Mucosa of descending colon (tissue), 3 donors: ENCODE measurements around the gene AAMDC. TPM values are rescaled to one million over a fixed set of nuclear protein-coding genes. Genes with fewer than 3 reads are reported as not detected.
"Not testable (repeated sequence)": the region's sequence is repeated elsewhere in the genome, so short reads cannot be mapped to it uniquely, and the experiment has no call there.

Source experiments
- ATAC-seq: fragments of 200-7000 bp; cut with Tn5 transposase; one replicate; pipeline ENCODE4 v1.9.1; 2020; ENCODE audit warnings: mild to moderate bottlenecking, moderate library complexity
- DNase-seq, 3 donors: peaks; one replicate each; pipeline ENCODE4 v3.0.0-alpha.2; 2020
- H3K36me3 ChIP-seq: fragments of 200-600 bp; one replicate; pipeline ENCODE4 v1.8.0; 2021; ENCODE audit warnings: low read depth, mild to moderate bottlenecking
- H3K4me1 ChIP-seq: fragments of 200-600 bp; one replicate; pipeline ENCODE4 v1.8.0; 2021; ENCODE audit warnings: low read depth, mild to moderate bottlenecking
- H3K4me3 ChIP-seq: fragments of 200-600 bp; one replicate; pipeline ENCODE4 v1.8.0; 2021; ENCODE audit warnings: mild to moderate bottlenecking
- H3K9me3 ChIP-seq: fragments of 200-600 bp; one replicate; pipeline ENCODE4 v1.8.0; 2021; ENCODE audit warnings: mild to moderate bottlenecking
- intact Hi-C, 2 donors: fragments of 100-400 bp; cut with DNase I in 1 of 2; cut with micrococcal nuclease in 1 of 2; formaldehyde crosslinking; loops; one replicate each; pipeline versions ENCODE4 v1.11.0 to v1.11.1; 2022; cut with DNase I, micrococcal nuclease
- total RNA-seq, 3 donors: library from RNA; stranded (reverse); fragmentation: NEBNext Ultra II Directional in 2 of 3; extraction: Animal tissue kit (Norgen Biotek cat#: 25700) in 2 of 3; gene quantifications; one replicate each; pipeline versions ENCODE4 v1.2.1 to v1.2.4, GENCODE V29; 2021 to 2023
- TF ChIP-seq, protein P1 (sequence below): fragments of 200-600 bp; IDR thresholded peaks from one replicate; pipeline ENCODE4 v1.8.0; 2022; ENCODE audit warnings: antibody characterized with exemption, mild to moderate bottlenecking
- donor health status: DM: no; HTN: no; CAD: no; lungs with moderate emphysema.
- donor health status: DM: no; HTN: no; CAD: no.
- donor health status: DM: no; HTN: yes; CAD: no.

AAMDC gene
- total RNA-seq, 3 donors from 2014 or later = 22.9 to 28.1 (median 27.9) TPM

DNA sequence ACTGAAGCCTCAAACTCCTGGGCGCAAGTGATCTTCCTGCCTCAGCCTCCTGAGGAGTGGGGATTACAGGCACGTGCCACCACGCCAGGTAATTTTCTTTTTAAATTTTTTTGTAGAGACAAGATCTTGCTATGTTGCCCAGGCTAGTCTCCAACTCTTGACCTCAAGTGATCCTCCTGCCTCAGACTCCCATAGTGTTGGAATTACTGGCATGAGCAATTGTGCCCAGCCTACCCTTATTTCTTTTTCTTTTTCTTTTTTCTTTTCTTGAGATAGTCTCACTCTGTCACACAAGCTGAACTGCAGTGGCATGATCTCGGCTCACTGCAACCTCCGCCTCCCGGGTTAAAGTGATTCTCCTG lies 63.9 kb downstream of the AAMDC start:
- TF ChIP-seq, protein P1, sequence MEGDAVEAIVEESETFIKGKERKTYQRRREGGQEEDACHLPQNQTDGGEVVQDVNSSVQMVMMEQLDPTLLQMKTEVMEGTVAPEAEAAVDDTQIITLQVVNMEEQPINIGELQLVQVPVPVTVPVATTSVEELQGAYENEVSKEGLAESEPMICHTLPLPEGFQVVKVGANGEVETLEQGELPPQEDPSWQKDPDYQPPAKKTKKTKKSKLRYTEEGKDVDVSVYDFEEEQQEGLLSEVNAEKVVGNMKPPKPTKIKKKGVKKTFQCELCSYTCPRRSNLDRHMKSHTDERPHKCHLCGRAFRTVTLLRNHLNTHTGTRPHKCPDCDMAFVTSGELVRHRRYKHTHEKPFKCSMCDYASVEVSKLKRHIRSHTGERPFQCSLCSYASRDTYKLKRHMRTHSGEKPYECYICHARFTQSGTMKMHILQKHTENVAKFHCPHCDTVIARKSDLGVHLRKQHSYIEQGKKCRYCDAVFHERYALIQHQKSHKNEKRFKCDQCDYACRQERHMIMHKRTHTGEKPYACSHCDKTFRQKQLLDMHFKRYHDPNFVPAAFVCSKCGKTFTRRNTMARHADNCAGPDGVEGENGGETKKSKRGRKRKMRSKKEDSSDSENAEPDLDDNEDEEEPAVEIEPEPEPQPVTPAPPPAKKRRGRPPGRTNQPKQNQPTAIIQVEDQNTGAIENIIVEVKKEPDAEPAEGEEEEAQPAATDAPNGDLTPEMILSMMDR = no peak
- no peaks in the 10 kb centered on the region for H3K9me3 ChIP-seq
- no peaks in the 10 kb centered on the region for H3K4me1 ChIP-seq
- ATAC-seq = no peak
- H3K4me3 ChIP-seq = no peak overlapping the region
- no peaks in the 10 kb centered on the region for H3K36me3 ChIP-seq
- intact Hi-C loops = no loop called here
- no peak for DNase-seq

- TF ChIP-seq, protein P1 = no peak
- H3K9me3 ChIP-seq = no peaks in the 10 kb centered on the region
- H3K4me1 ChIP-seq = no peaks in the 10 kb centered on the region
- ATAC-seq (no peak), DNase-seq (no peak)
- intact Hi-C loops = no loop called here
- H3K4me3 ChIP-seq = no peak overlapping the region
- no peaks in the 10 kb centered on the region for H3K36me3 ChIP-seq
These were observed 65.5 kb downstream of the AAMDC start for GRCh38 chr11:77886401-77886800.

- H3K4me1 ChIP-seq, H3K36me3 ChIP-seq, ATAC-seq, H3K9me3 ChIP-seq, H3K4me3 ChIP-seq, DNase-seq, intact Hi-C loops: not testable (repeated sequence)
These were observed 68.1 kb downstream of the AAMDC start for GRCh38 chr11:77889045-77889444.

DNA sequence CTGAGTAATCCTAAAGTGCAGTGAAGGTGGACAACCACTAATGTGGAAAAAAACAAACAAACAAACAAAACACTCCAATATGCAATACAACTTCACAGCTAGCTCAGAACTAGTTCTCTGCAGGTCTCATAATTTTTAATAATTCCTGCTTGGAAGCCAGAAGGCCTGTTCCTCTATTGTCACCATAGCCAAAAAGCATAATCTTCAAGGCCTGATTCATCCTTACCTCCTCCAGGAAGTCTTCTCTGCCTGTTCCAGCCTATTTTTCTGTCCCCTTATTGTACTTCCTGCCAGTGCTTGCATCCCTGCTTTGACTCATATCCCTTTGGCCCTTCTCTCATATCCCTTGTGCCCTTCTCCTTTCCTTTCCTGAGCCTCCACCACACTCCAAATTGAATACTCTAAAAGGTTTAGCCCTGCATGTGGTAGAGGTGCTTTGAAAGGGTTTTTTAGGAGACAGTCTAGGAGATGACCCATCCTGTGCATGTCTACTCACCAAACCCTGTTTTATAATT lies 69.2 kb downstream of the AAMDC start:
- H3K9me3 ChIP-seq, H3K36me3 ChIP-seq, DNase-seq, H3K4me3 ChIP-seq, H3K4me1 ChIP-seq, intact Hi-C loops: not testable (repeated sequence)
- ATAC-seq = peak; percentile 10

DNA sequence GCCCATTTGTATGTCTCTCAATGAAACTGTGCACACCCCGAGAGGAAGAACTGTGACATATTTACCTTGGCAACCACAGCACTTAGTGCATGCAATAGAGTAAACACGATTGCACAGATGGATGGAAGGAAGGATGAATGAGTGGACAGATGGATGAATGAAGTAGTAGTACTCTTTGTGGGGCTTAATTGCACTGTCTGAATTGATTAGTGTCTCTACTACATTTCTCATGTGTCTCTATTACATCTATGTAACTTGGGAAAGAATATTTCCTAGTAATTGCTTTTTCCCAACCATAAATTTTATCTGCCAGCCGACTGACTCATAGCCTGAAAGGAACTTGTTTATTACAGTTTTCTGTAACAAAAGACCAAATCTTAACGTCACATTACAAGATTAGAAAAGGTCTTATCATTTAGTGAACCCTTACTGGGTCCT lies 69.7 kb downstream of the AAMDC start:
- H3K9me3 ChIP-seq, intact Hi-C loops, H3K36me3 ChIP-seq, H3K4me3 ChIP-seq, H3K4me1 ChIP-seq, DNase-seq: not testable (repeated sequence)
- ATAC-seq = peak; percentile 79

- intact Hi-C loops, H3K36me3 ChIP-seq, H3K4me3 ChIP-seq, ATAC-seq, DNase-seq, H3K4me1 ChIP-seq, H3K9me3 ChIP-seq: not testable (repeated sequence)
These were observed 70.3 kb downstream of the AAMDC start for GRCh38 chr11:77891256-77891655.

GRCh38 chr11:77891703-77892102 lies 70.8 kb downstream of the AAMDC start:
- H3K4me1 ChIP-seq, H3K4me3 ChIP-seq, H3K36me3 ChIP-seq, ATAC-seq, H3K9me3 ChIP-seq, DNase-seq, intact Hi-C loops: not testable (repeated sequence)

DNA sequence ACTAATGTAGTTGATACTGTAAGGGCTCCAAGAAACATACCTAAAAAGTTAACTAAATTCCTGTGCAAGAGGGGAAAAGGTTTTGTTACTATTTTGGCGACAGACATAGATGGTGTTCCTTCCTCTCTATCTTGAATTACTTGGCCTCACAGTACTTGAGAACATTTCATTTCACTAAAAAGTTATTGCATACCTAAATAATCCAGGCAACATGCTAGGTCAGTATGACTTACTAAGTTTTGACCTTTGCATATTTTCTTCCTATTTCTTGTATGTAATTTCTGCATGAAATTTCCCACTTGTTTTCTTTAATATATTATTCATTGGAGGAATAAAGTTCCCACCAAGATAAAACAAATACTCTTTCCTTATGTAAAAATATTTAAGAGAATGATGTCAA lies 74.0 kb downstream of the AAMDC start:
- H3K36me3 ChIP-seq, ATAC-seq, DNase-seq, H3K4me3 ChIP-seq, H3K4me1 ChIP-seq, H3K9me3 ChIP-seq, intact Hi-C loops: not testable (repeated sequence)

DNA sequence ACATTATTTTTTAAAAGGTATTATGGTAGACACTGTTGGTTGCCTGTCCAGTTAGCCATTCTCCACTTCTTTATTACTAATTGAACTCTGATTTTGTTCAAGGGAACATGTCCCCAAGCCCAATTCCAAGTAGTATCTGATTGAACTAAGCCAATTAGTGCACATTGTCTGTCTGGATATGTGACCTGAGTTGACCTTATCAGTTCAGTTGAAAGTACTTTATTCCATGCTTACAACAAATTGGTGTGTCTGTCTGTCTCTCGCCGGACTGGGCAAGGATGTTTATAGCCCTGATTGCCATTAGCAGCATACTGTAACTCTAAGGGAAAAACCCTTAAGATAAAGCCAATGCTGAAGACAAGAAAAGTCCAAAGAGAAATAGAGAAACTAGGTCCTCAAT lies 87.9 kb downstream of the AAMDC start:
- DNase-seq (no peak), ATAC-seq (no peak)
- no peak overlapping the region for H3K4me3 ChIP-seq
- no peaks in the 10 kb centered on the region for H3K36me3 ChIP-seq
- intact Hi-C loops = no loop called here
- H3K9me3 ChIP-seq = no peaks in the 10 kb centered on the region
- H3K4me1 ChIP-seq = peaks cover 4% of the 10 kb centered on the region
- TF ChIP-seq, protein P1 = no peak
